GM18858 (cell line): Measurements from ENCODE around the gene USP9X.
"Not testable (repeated sequence)": the region's sequence is repeated elsewhere in the genome, so short reads cannot be mapped to it uniquely, and the experiment has no call there.

Source experiments
- ATAC-seq: cut with Tn5 transposase; IDR thresholded peaks from one replicate; pipeline ENCODE4 v1.9.1; 2021; ENCODE audit not compliant: unreplicated experiment

USP9X gene

GRCh38 chrX:41184312-41184711, 99.1 kb downstream of the USP9X start:
- peak; percentile 55 for ATAC-seq

GRCh38 chrX:41186946-41187345, 101.7 kb downstream of the USP9X start:
- ATAC-seq: not testable (repeated sequence)

GRCh38 chrX:41189156-41189555, 103.9 kb downstream of the USP9X start:
- no peak for ATAC-seq

- no peak for ATAC-seq
Measured at GRCh38 chrX:41192880-41193279, 107.6 kb downstream of the USP9X start.

GRCh38 chrX:41198410-41198809, 113.2 kb downstream of the USP9X start:
- ATAC-seq: no peak

GRCh38 chrX:41200785-41201184, 115.5 kb downstream of the USP9X start:
- ATAC-seq: no peak

- no peak for ATAC-seq
Measured at GRCh38 chrX:41209853-41210252, 124.6 kb downstream of the USP9X start.

- no peak for ATAC-seq
Measured at GRCh38 chrX:41224605-41225004, 139.4 kb downstream of the USP9X start.

GRCh38 chrX:41233988-41234387, 148.7 kb downstream of the USP9X start:
- no peak for ATAC-seq

- ATAC-seq: not testable (repeated sequence)
Measured at GRCh38 chrX:41234471-41234870, 149.2 kb downstream of the USP9X start.

GRCh38 chrX:41234962-41235361, 149.7 kb downstream of the USP9X start:
- ATAC-seq: no peak

- peak; percentile 64 for ATAC-seq
Measured at GRCh38 chrX:41236629-41237028, 151.4 kb downstream of the USP9X start.

- no peak for ATAC-seq
Measured at GRCh38 chrX:41240509-41240908, 155.3 kb downstream of the USP9X start.

GRCh38 chrX:41241962-41242361, 156.7 kb downstream of the USP9X start:
- ATAC-seq: no peak

GRCh38 chrX:41245641-41246040, 160.4 kb downstream of the USP9X start:
- no peak for ATAC-seq

GRCh38 chrX:41250867-41251266, 165.6 kb downstream of the USP9X start:
- no peak for ATAC-seq

- ATAC-seq: no peak
Measured at GRCh38 chrX:41257801-41258200, 172.6 kb downstream of the USP9X start.

- no peak for ATAC-seq
Measured at GRCh38 chrX:41258226-41258625, 173.0 kb downstream of the USP9X start.

GRCh38 chrX:41258871-41259270, 173.6 kb downstream of the USP9X start:
- ATAC-seq: no peak

GRCh38 chrX:41259516-41259915, 174.3 kb downstream of the USP9X start:
- ATAC-seq: no peak

- no peak for ATAC-seq
Measured at GRCh38 chrX:41265615-41266014, 180.4 kb downstream of the USP9X start.

- no peak for ATAC-seq
Measured at GRCh38 chrX:41273638-41274037, 188.4 kb downstream of the USP9X start.

- no peak for ATAC-seq
Measured at GRCh38 chrX:41275661-41276609, 190.7 kb downstream of the USP9X start.
